AG09309 (cell line): ENCODE data around the gene GBP7.

Experiments
- DNase-seq: peaks from one replicate; pipeline ENCODE4 v3.0.0-alpha.2; 2010; ENCODE audit warnings: low read depth
- H3K4me3 ChIP-seq: 2 replicates; pipeline ENCODE4 v1.5.1; 2011; ENCODE audit warnings: mild to moderate bottlenecking, low read depth, low read length, moderate library complexity; ENCODE audit not compliant: control insufficient read depth
- TF ChIP-seq, protein P1 (sequence below): IDR thresholded peaks from 2 replicates; pipeline ENCODE4 v1.5.1; 2011; ENCODE audit warnings: mild to moderate bottlenecking, low read depth, low read length, inconsistent platforms; ENCODE audit not compliant: insufficient read depth, control insufficient read depth; ENCODE audit errors: missing control alignments

GBP7 gene

DNA sequence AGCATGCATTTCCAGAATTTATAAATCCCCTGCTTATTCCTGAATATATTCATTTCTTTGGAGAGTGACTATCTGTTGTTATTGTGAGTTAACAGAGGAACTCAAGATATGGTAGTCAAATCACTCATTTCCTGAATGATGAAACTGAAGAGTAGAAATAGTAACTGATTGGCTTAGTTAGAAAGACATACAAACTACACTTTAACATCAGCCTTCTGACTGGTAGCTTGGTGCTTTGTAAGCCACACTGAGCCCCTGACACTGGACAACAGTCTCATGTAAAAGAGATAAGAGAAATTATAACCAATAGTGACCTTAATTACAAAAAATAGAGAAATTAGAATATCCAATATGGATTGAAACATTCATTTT, 4.8 kb downstream of the GBP7 start:
- TF ChIP-seq, protein P1, sequence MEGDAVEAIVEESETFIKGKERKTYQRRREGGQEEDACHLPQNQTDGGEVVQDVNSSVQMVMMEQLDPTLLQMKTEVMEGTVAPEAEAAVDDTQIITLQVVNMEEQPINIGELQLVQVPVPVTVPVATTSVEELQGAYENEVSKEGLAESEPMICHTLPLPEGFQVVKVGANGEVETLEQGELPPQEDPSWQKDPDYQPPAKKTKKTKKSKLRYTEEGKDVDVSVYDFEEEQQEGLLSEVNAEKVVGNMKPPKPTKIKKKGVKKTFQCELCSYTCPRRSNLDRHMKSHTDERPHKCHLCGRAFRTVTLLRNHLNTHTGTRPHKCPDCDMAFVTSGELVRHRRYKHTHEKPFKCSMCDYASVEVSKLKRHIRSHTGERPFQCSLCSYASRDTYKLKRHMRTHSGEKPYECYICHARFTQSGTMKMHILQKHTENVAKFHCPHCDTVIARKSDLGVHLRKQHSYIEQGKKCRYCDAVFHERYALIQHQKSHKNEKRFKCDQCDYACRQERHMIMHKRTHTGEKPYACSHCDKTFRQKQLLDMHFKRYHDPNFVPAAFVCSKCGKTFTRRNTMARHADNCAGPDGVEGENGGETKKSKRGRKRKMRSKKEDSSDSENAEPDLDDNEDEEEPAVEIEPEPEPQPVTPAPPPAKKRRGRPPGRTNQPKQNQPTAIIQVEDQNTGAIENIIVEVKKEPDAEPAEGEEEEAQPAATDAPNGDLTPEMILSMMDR = no peak
- DNase-seq = no peak
- no peak overlapping the region for H3K4me3 ChIP-seq

DNA sequence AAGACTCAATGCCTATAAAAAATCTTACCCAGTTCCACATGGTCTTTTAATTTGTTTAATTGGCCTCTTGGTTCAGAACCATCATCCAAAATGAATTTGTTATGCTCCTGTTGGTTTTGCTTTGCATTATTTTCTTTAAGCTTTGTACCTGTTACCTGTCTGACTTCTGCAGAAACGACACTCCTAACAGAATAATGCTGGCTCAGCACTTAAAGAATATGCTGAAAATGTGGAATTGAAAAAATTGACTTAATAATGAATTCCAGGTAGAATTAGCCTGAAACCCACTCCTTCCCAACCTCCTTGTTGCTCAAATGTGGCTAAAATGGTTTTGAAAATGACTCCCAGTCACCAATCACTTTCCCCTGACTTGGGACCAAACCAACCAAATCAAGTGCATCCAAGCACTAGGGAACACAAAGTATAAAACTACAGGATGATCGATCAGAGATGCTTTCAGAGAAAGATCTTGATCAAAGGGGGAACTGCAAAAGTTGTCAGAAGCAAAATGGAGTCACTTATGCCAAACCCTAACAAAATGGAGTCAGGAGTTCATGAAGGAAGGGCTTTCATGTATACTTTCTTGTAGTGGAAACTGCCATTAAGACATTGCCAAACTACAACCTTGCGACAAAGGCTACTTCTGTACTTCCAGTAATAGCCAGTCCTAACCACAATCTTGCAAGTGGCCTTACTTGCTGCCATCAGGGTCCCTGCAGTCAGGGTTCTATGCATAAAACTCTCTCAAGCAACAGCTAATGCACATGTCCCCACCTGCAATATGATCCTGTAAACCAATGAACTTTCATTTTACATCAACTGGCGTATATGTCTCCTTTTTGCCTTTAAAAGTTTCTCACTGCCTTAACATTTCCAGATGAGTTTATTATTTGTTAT, 5.4 kb downstream of the GBP7 start:
- DNase-seq = no peak
- TF ChIP-seq, protein P1 = no peak
- H3K4me3 ChIP-seq = no peak overlapping the region

DNA sequence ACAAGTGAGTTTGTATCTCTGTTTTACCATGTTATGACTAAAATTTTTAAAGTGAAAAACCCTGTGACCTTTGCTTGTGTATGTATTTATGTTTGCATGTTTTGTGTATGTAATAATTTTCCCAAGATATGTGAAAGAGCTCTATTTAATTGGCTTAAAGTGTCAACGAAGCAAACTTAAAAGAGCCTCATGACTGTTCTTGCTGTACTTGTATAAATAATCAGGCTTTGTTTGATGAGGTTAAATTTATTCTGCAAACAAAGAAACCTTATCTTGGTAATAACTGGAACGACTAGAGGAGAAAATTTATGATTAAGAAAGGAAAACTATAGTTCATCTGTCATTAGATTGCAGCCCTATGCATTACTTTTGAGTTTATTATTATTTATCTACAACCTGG, 6.6 kb downstream of the GBP7 start:
- H3K4me3 ChIP-seq = no peak overlapping the region
- DNase-seq = no peak
- TF ChIP-seq, protein P1 = no peak

DNA sequence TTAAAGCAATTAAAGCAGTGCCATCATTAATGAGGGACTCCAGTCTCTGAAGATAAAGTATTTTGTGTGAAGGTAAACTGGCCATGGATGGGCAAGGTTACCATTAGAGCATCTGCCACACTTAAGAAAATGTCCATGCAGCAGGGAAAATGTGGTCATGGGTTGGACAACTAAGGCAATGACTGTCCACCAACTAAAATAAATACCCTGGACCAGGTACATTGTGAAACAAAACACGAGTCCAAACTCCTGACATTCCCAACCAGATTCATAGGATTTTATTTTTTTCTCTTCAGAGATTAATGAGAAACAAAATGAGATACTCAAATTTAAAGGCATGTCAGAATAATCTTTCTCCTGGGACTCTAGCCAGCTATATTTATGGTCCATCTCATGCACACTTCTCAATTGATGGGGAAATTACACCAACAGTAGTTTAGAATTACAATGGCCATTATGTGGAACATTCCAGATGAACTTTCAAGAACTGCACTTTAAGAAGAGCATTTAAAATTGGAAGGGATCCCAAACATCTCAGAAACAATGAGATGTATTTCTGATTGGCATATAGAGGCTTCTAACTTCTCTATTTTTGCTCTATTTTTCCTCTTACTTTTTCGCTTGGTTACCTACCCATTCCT, 8.1 kb downstream of the GBP7 start:
- H3K4me3 ChIP-seq = no peak overlapping the region
- no peak for DNase-seq
- TF ChIP-seq, protein P1 = no peak

DNA sequence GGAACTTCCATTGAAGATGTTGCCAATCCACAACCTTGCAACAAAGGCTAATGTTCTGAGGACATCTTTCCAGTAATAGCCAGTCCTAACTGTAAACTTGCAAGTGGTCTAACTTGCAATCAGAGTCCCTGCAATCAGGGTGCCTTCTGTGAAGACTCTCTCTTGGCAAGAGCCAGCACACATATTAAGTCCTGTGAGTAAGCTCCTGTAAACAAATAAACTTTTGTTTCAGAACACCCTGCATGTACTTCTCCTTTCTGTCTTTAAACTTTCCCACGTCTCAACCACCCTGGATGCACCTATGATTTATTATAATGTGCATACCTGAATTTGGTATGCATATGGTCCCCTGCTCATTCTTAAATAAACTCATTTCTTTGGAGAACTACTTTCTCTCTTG, 9.1 kb downstream of the GBP7 start:
- no peak overlapping the region for H3K4me3 ChIP-seq
- no peak for DNase-seq
- TF ChIP-seq, protein P1 = no peak

DNA sequence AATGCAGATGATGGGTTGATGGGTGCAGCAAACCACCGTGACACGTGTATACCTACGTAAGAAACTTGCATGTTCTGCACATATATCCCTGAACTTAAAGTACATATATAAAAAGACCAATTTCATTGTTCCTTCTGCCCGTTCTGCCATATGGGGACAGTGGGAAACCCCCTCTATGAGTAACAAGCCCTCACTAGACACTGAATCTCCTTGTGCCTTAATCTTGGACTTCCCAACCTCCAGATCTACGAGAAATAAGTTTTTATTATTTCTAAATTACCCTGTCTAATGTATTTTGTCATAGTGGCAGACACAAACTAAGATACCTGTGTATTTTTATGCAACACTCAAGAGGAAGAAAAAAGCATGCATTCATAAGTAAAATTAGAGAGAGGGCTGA, 10.0 kb downstream of the GBP7 start:
- no peak overlapping the region for H3K4me3 ChIP-seq
- TF ChIP-seq, protein P1 = no peak
- DNase-seq = no peak
